PC-9 (cell line): ENCODE data around the gene TSHZ2. TPM values are rescaled to one million over a fixed set of nuclear protein-coding genes. Genes with fewer than 3 reads are reported as not detected.

Experiments used
- Bru-seq: library from RNA; stranded (reverse); fragments of 400-500 nt; gene quantifications from one replicate; lab custom pipeline; 2021; lab: Mats Ljungman, UMichigan
- BruChase-seq, 2 experiments: library from RNA; stranded (reverse); fragments of 400-500 nt; gene quantifications; one replicate each; lab custom pipeline; 2021; lab: Mats Ljungman, UMichigan
- BruUV-seq: library from RNA; stranded (reverse); fragments of 400-500 nt; replicated peaks from 2 replicates; lab custom pipeline; 2021; lab: Mats Ljungman, UMichigan
- CTCF ChIA-PET: fragments of 300-600 bp; sonication (Branson Sonifier 250); formaldehyde crosslinking; loops from one replicate; lab custom pipeline; 2022; ENCODE audit warnings: antibody characterized with exemption; lab: Charles Lee
- POLR2A ChIA-PET: fragments of 300-600 bp; sonication (Branson Sonifier 250); formaldehyde crosslinking; loops from one replicate; lab custom pipeline; 2022; ENCODE audit warnings: antibody characterized with exemption; ENCODE audit not compliant: unreplicated experiment; lab: Charles Lee
- DNase-seq, 2 experiments: peaks; one replicate each; pipeline versions ENCODE4 v3.0.0 to v3.0.0-alpha.2; 2015 to 2022; ENCODE audit warnings: mixed read lengths in 1 of 2
- H2AFZ ChIP-seq: fragments of 200-600 bp; sonication (generic); 2 replicates; pipeline ENCODE4 v1.8.1; 2017; ENCODE audit warnings: antibody characterized with exemption
- H3F3A ChIP-seq: fragments of 200-600 bp; sonication (generic); 2 replicates; pipeline ENCODE4 v1.8.1; 2017; ENCODE audit warnings: antibody characterized with exemption, mild to moderate bottlenecking, low read depth; ENCODE audit not compliant: insufficient read depth
- H3K27ac ChIP-seq: fragments of 200-600 bp; sonication (generic); 2 replicates; pipeline ENCODE4 v1.6.1; 2016; ENCODE audit warnings: mixed run types
- H3K27me3 ChIP-seq: fragments of 200-600 bp; sonication (generic); 2 replicates; pipeline ENCODE4 v1.6.1; 2016; ENCODE audit warnings: low read depth, mixed run types; ENCODE audit not compliant: insufficient read depth
- H3K36me3 ChIP-seq: fragments of 200-600 bp; sonication (generic); 2 replicates; pipeline ENCODE4 v1.6.1; 2016; ENCODE audit warnings: low read depth, mixed run types
- H3K4me1 ChIP-seq: fragments of 200-600 bp; sonication (generic); replicated peaks from 2 replicates; pipeline ENCODE4 v1.6.1; 2016; ENCODE audit warnings: mixed run types; ENCODE audit not compliant: insufficient read depth
- H3K4me2 ChIP-seq: fragments of 200-600 bp; sonication (generic); 2 replicates; pipeline ENCODE4 v1.6.1; 2017; ENCODE audit warnings: mixed run types
- H3K4me3 ChIP-seq: fragments of 200-600 bp; sonication (generic); 2 replicates; pipeline ENCODE4 v1.6.1; 2016; ENCODE audit warnings: mixed run types
- H3K79me2 ChIP-seq: fragments of 200-600 bp; sonication (generic); 2 replicates; pipeline ENCODE4 v1.6.1; 2017; ENCODE audit warnings: low read depth, mixed run types
- H3K9me2 ChIP-seq: fragments of 200-600 bp; sonication (generic); 2 replicates; pipeline ENCODE4 v1.8.1; 2017; ENCODE audit warnings: mild to moderate bottlenecking; ENCODE audit not compliant: insufficient read depth
- H3K9me3 ChIP-seq: fragments of 200-600 bp; sonication (generic); 2 replicates; pipeline ENCODE4 v1.8.1; 2016; ENCODE audit warnings: low read depth; ENCODE audit not compliant: insufficient read depth
- H4K20me1 ChIP-seq: fragments of 200-600 bp; sonication (generic); 2 replicates; pipeline ENCODE4 v1.8.1; 2017; ENCODE audit not compliant: insufficient read depth
- EZH2 ChIP-seq: fragments of 200-600 bp; sonication (generic); IDR thresholded peaks from 2 replicates; pipeline ENCODE4 v1.8.0; 2017; ENCODE audit warnings: antibody characterized with exemption, low read depth
- intact Hi-C: fragments of 100-400 bp; cut with micrococcal nuclease; formaldehyde crosslinking; loops from one replicate; pipeline ENCODE4 v1.10.0; 2022; ENCODE audit not compliant: unreplicated experiment
- long read RNA-seq: library from polyadenylated mRNA; stranded (forward); transcript quantifications from one replicate; pipeline ENCODE4 v2.0.0, GENCODE V29; 2022
- total RNA-seq: library from RNA; stranded (reverse); gene quantifications from 2 replicates; pipeline ENCODE4 v1.2.3, GENCODE V29; 2021
- TF ChIP-seq, protein P1 (sequence below): fragments of 200-600 bp; sonication (generic); conservative IDR thresholded peaks from 2 replicates; pipeline ENCODE4 v1.6.1; 2017; ENCODE audit warnings: mixed run types, antibody characterized with exemption, mild to moderate bottlenecking, moderate library complexity

TSHZ2 gene
- total RNA-seq (not detected in 2 replicates), Bru-seq, nascent RNA (percentile 1 among the genes with signal in this experiment), BruChase-seq, experiment 1, labeled RNA remaining after a 2-hour chase (percentile 0 among the genes with signal in this experiment), BruChase-seq, experiment 2, labeled RNA remaining after a 6-hour chase (percentile 0 among the genes with signal in this experiment)
- long read RNA-seq, result 0 reads

GRCh38 chr20:52972190-52972937, at the start of gene TSHZ2:
TSS of gene TSHZ2 (plus strand) at chr20:52972358. CDS start at chr20:52973294, 936 bp downstream.
- H2AFZ ChIP-seq, result no peak within 1 kb of the TSS
- no peaks in the 10 kb centered on the region for H3K79me2 ChIP-seq
- H3K9me3 ChIP-seq, result no peaks in the 10 kb centered on the region
- no peaks in the 10 kb centered on the region for H4K20me1 ChIP-seq
- TF ChIP-seq EZH2, result no peak
- TF ChIP-seq, protein P1, sequence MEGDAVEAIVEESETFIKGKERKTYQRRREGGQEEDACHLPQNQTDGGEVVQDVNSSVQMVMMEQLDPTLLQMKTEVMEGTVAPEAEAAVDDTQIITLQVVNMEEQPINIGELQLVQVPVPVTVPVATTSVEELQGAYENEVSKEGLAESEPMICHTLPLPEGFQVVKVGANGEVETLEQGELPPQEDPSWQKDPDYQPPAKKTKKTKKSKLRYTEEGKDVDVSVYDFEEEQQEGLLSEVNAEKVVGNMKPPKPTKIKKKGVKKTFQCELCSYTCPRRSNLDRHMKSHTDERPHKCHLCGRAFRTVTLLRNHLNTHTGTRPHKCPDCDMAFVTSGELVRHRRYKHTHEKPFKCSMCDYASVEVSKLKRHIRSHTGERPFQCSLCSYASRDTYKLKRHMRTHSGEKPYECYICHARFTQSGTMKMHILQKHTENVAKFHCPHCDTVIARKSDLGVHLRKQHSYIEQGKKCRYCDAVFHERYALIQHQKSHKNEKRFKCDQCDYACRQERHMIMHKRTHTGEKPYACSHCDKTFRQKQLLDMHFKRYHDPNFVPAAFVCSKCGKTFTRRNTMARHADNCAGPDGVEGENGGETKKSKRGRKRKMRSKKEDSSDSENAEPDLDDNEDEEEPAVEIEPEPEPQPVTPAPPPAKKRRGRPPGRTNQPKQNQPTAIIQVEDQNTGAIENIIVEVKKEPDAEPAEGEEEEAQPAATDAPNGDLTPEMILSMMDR, result no peak
- intact Hi-C loops, result no loop called here
- no peaks in the 10 kb centered on the region for H3F3A ChIP-seq
- no peak for DNase-seq
- H3K4me1 ChIP-seq, result no peaks in the 10 kb centered on the region
- no peaks in the 10 kb centered on the region for H3K9me2 ChIP-seq
- H3K4me3 ChIP-seq, result no peak within 1 kb of the TSS
- no TSS peak for BruUV-seq
- H3K36me3 ChIP-seq, result no peaks in the 10 kb centered on the region
- no peak within 1 kb of the TSS for H3K27ac ChIP-seq
- peaks cover 76% of the 10 kb centered on the region for H3K27me3 ChIP-seq
- POLR2A ChIA-PET, result no interaction called here
- CTCF ChIA-PET, result no interaction called here
- no peak within 1 kb of the TSS for H3K4me2 ChIP-seq

GRCh38 chr20:52922436-52922835, 49.7 kb upstream of the TSHZ2 start:
- no peaks in the 10 kb centered on the region for H3K36me3 ChIP-seq
- no peaks in the 10 kb centered on the region for H3K4me1 ChIP-seq
- DNase-seq, result no peak
- intact Hi-C loops, result no loop called here
- no peaks in the 10 kb centered on the region for H3K79me2 ChIP-seq
- CTCF ChIA-PET, result no interaction called here
- no peak overlapping the region for H3K4me3 ChIP-seq
- no peak for TF ChIP-seq EZH2
- TF ChIP-seq, protein P1, result no peak
- H4K20me1 ChIP-seq, result no peaks in the 10 kb centered on the region
- H3K4me2 ChIP-seq, result no peak overlapping the region
- no peaks in the 10 kb centered on the region for H3K9me2 ChIP-seq
- no peaks in the 10 kb centered on the region for H3K9me3 ChIP-seq
- no peaks in the 10 kb centered on the region for H3F3A ChIP-seq
- peaks cover 10% of the 10 kb centered on the region; the same call in 1 of the 2 replicates for H3K27me3 ChIP-seq
- no peak overlapping the region for H3K27ac ChIP-seq
- no peak overlapping the region for H2AFZ ChIP-seq
- BruUV-seq, result no TSS peak
- POLR2A ChIA-PET, result no interaction called here

GRCh38 chr20:52923123-52923937, 48.8 kb upstream of the TSHZ2 start:
- Histone ChIP-seq H3F3A (no peaks in the 10 kb centered on the region), H3K9me2 (no peaks in the 10 kb centered on the region), H3K79me2 (no peaks in the 10 kb centered on the region), H3K9me3 (no peaks in the 10 kb centered on the region), H3K4me1 (no peaks in the 10 kb centered on the region), H3K4me3 (no peak overlapping the region), H3K36me3 (no peaks in the 10 kb centered on the region), H4K20me1 (no peaks in the 10 kb centered on the region), H3K27ac (no peak overlapping the region), H3K4me2 (no peak overlapping the region), H3K27me3 (peaks cover 10% of the 10 kb centered on the region; the same call in 1 of the 2 replicates), H2AFZ (no peak overlapping the region)
- CTCF ChIA-PET, result no interaction called here
- peak in 1 of 2 experiments; percentile 58 for DNase-seq
- no TSS peak for BruUV-seq
- intact Hi-C loops, result no loop called here
- POLR2A ChIA-PET, result interaction anchor here (0.6 kb wide), 1 partner anchor 137 kb away, joined by 6 read pairs; no protein-coding TSS in a partner anchor
- TF ChIP-seq, protein P1, result no peak
- TF ChIP-seq EZH2, result no peak
